Activated T-cell treated with anti-CD3 and anti-CD28 coated beads, Interleukin-2, amount 50 U/mL, for 1 hour (primary cell): ENCODE data around the gene PTPMT1.
A peak's percentile ranks its signal among the peaks of the same experiment; 100 is the strongest.
"Not testable (repeated sequence)": the region's sequence is repeated elsewhere in the genome, so short reads cannot be mapped to it uniquely, and the experiment has no call there.

Experiments
- DNase-seq: peaks from one replicate; pipeline ENCODE4 v3.0.0-alpha.2; 2020

PTPMT1 gene

GRCh38 chr11:47565340-47566148 is at the start of gene PTPMT1:
PTPMT1 (plus strand) TSS chr11:47565599; CDS start chr11:47565623, 24 bp downstream.
- DNase-seq, result peak; percentile 65

DNA sequence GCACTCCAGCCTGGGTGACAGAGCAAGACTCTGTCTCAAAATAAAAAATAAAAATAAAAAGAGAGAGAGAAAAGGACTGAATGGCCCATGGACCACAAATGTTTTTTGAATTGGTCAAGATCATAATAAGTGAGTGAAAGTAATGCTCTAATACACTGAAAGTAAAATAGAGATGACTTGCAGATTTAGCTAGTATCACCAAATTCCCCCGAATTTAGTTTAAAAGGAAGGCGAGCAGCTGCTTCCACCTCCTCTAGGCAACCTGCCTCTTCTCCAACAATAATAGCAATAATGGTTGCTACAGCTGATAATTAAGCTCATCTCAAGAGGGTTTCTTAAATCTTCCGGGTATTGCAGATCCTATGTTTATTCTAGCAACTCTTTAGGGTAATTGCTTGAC is 49.2 kb upstream of the PTPMT1 start:
- DNase-seq, result no peak

- DNase-seq, result no peak
Measured at GRCh38 chr11:47516984-47517853, 48.2 kb upstream of the PTPMT1 start.

- no peak for DNase-seq
Measured at GRCh38 chr11:47518212-47518964, 47.0 kb upstream of the PTPMT1 start.

GRCh38 chr11:47523490-47524225 is 41.7 kb upstream of the PTPMT1 start:
- peak; percentile 35 for DNase-seq

DNA sequence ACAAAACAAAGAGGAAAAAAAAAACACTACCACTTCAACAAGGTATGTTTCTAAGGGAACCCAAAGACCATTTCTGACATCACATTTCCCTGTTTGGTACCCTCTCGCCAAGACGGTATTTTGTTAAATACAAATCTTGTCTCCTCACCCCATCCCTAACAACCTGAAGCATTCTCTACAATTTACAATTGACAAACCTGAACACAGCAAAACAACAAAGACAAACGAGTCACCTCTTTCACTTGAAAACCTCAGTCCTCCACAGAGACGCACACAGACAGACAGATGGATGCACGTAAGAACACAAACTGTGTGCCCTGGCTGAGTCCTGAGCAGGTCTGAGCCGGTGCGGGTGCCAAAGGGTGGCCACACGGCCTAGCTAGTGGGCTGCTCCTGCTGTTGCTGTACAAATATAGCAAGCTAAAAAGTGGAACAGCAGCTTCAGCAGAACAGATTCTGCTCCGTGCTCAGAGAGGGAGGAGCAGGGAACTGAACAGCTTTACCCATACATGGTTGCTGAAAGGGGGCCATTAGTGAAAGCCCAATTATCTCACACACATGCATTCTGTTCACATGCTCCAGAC is 41.0 kb upstream of the PTPMT1 start:
- DNase-seq, result peak; percentile 39

DNA sequence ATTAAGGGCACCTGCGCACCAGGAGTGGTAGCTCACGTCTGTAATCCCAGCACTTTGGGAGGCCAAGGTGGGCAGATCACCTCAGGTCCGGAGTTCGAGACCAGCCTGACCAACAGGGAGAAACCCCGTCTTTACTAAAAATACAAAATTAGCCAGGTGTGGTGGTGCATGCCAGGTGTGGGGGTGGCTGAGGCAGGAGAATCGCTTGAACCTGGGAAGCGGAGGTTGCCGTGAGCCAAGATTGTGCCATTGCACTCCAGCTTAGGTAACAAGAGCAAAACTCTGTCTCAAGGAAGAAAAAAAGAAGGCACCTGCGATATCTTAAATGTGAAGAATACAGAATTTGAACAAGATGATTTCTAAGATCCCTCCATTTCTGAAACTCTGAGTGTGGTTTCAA is 39.4 kb upstream of the PTPMT1 start:
- DNase-seq, result not testable (repeated sequence)

GRCh38 chr11:47527186-47527585 is 38.2 kb upstream of the PTPMT1 start:
- no peak for DNase-seq

GRCh38 chr11:47529951-47530350 is 35.4 kb upstream of the PTPMT1 start:
- no peak for DNase-seq

DNA sequence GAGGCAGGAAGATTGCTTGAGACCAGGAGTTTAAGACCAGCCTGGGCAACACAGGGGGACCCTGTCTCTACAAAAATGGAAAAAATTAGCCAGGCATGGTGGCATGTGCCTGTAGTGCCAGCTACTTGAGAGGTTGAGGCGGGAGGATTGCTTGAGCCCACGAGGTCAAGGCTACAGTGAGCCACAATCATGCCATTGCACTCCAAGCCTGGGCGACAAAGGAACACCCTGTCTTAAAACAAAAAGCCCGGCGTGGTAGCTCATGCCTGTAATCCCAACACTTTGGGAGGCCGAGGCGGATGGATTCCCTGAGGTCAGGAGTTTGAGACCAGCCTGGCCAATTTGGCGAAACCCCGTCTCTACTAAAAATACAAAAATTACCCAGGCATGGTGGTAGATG is 34.7 kb upstream of the PTPMT1 start:
- not testable (repeated sequence) for DNase-seq

- no peak for DNase-seq
Measured at GRCh38 chr11:47531666-47532065, 33.7 kb upstream of the PTPMT1 start.

DNA sequence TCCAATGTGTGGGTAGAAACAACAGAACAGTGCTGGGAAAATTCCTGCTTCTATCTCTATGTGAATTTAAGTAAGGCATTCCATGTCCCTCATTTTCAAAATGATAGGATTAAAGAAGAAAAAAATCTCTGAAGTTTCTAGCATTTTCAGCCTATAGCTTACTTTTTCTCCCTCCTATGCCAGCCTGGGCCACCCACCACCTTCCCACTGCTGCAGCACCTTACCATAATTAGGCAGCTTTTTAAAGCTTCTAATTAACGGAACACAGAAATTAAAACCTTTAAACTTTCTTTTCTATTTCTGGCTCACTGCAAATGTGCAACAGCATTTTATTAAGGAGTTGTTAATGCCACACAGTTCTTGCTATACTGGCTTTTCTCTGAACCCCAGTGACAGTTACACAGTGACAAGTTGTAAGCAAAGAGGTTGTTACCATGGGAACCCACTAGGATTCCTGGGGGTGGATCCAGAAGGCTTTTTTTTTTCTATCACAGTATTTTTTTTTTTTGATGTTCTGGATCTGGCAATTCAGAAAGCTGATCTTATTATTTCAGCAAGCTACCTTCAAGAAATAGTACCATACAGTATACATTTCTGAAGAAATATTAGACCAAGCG is 32.7 kb upstream of the PTPMT1 start:
- DNase-seq, result no peak

- no peak for DNase-seq
Measured at GRCh38 chr11:47533690-47534151, 31.7 kb upstream of the PTPMT1 start.

DNA sequence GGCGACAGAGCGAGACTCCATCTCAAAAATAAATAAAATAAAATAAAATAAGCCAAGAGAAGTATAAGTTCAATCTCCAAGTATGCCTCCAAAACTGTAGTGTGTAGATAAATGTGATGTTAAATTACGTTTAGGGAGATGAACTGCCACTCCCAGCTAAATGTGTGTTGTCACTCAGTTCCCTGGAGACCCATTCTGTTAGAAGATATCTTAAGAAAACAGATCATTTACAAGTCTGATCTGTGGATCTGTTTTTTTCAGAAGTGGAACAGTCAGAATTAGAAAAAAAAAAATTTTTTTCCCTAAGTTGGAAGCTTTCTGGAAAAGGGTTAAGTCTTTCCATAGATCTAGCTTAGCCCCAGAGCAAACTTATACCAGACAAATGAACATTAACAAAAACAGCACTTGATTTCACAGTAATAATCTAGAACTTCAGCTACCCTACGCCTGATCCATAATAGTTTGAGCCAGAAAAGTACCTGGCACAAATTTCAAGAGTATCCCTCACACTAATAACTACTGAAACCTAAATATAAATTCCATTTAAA is 30.6 kb upstream of the PTPMT1 start:
- no peak for DNase-seq

DNA sequence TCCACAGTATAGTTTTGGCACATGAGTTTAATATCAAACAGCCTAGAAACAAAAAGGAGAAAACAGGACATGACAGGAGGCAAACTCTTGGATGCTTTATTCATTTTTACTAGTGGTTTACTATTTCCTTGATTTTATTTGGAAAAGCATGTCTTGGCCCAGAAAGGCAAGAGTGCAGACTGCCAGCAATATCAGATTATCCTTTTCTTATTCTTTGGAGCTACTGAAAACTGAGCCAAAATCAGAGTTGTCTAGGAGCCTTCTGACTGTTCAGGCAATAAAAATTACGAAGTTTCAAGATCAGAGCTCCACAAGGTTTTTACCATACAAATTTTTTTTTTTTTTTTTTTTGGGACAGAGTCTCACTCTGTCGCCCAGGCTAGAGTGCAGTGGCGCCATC is 28.5 kb upstream of the PTPMT1 start:
- no peak for DNase-seq

DNA sequence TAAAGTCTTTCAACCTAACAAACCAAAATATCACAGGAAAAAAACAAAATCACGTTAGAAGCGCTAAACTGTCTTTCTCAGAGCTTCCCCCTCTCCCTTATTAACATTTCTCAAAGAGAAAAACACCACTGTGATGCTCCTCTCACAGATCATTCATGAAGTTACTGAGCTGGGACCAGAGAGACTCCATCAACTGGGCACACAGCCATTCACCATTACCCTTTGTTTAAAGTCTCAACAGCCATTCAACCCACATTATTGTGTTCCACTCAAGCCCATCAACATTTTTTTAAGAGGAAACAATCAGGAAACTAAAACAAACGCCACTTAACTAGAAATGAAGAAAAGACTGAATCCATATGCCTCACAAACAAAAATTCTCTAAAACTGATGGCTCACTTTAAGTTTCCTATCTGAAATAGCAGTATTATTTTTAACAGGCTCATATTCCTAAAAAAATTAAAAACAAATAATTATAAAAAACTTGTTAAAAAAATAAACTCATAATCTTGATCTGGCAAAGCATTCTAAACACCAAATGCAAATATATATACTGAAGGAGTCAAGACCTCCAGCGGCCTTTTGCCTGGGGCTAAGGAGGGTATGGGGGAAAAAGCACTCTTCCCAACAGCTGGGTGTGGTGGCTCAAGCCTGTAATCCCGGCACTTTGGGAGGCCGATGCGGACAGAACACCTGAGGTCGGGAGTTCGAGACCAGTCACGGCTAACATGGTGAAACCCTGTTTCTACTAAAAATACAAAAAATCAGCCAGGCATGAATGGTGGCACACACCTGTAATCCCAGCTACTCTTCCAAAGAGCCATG is 26.4 kb upstream of the PTPMT1 start:
- DNase-seq, result no peak

DNA sequence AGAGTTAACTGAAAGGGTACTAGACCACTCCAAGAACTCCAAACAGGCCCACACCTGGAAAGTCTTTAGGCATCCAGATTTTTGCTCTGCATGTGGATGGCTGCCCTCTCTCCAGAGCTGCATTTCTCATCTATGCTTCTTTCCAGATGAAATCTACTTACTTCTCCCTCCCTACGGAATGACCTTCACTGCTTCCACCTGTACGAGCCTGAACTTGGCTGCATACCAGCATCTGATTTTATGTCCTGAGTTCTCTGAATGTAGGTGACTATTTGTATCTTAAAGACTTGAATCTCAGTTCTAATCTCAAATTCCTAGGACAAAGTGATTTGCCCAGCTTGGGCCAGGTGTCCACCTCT is 25.7 kb upstream of the PTPMT1 start:
- no peak for DNase-seq

GRCh38 chr11:47541070-47541469 is 24.3 kb upstream of the PTPMT1 start:
- DNase-seq, result no peak

DNA sequence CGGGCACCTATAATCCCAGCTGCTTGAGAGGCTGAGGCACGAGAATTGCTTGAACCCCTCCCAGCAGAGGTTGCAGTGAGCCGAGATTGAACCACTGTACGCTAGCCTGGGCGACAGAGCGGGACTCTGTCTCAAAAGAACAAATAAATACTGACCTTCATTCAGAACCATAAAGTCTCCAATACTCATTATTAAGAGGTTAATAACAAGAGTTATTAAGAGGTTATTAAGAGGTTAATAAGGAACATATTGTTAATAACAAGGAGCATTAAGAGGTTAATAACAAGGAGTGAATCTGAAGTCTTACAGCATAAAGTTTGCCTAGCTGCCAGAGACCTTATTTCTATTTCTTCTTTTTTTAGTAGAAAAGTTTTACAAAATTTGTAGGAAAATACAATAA is 20.1 kb upstream of the PTPMT1 start:
- no peak for DNase-seq

DNA sequence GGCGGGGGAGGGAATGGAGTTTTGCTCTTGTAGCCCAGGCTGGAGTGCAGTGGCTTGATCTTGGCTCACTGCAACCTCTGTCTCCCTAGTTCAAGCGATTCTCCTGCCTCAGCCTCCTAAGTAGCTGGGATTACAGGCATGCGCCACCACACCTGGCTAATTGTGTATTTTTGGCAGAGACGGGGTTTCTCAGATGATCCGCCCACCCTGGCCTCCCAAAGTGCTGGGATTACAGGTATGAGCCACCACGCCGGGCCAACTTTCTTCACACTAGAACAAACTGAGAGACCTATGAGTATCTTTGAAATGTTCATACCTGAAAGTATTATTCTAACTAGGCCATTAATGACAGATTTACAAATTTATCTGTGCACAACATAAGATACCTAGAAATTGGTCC is 19.1 kb upstream of the PTPMT1 start:
- not testable (repeated sequence) for DNase-seq
